Stimulated activated CD8-positive, alpha-beta memory T cell treated with anti-CD3 and anti-CD28 coated beads, Interleukin-15, amount 100 ng/mL, for 4 hours (primary cell): ENCODE measurements around the gene GAGE12E.
"Not testable (repeated sequence)": the region's sequence is repeated elsewhere in the genome, so short reads cannot be mapped to it uniquely, and the experiment has no call there.

Experiments
- DNase-seq, 2 donors: peaks; one replicate each; pipeline ENCODE4 v3.0.0-alpha.2; 2020; ENCODE audit warnings: low read depth in 2 of 2

The GAGE12E gene, protein sequence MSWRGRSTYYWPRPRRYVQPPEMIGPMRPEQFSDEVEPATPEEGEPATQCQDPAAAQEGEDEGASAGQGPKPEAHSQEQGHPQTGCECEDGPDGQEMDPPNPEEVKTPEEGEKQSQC

DNA sequence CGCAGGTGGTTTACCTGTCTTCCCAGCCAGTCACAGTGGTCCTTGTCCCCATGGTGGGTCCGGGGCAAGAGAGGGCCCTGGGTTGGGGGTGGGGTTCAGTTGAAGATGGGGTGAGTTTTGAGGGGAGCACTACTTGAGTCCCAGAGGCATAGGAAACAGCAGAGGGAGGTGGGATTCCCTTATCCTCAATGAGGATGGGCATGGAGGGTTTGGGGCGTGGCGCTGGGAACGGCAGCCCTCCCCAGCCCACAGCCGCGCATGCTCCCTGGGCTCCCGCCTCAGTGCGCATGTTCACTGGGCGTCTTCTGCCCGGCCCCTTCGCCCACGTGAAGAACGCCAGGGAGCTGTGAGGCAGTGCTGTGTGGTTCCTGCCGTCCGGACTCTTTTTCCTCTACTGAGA, at the start of gene GAGE12E:
Gene GAGE12E, plus strand, starts transcription at position 301 of the 400 bp plus-strand sequence. CDS start 1,155 bp downstream, outside the sequence.
- DNase-seq: not testable (repeated sequence)

DNA sequence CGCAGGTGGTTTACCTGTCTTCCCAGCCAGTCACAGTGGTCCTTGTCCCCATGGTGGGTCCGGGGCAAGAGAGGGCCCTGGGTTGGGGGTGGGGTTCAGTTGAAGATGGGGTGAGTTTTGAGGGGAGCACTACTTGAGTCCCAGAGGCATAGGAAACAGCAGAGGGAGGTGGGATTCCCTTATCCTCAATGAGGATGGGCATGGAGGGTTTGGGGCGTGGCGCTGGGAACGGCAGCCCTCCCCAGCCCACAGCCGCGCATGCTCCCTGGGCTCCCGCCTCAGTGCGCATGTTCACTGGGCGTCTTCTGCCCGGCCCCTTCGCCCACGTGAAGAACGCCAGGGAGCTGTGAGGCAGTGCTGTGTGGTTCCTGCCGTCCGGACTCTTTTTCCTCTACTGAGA, 19.2 kb upstream of the GAGE12E start, which contains the start of gene GAGE12C:
Gene GAGE12C, plus strand, starts transcription at position 301 of the 400 bp plus-strand sequence. CDS start 1,155 bp downstream, outside the sequence.
- DNase-seq: not testable (repeated sequence)

DNA sequence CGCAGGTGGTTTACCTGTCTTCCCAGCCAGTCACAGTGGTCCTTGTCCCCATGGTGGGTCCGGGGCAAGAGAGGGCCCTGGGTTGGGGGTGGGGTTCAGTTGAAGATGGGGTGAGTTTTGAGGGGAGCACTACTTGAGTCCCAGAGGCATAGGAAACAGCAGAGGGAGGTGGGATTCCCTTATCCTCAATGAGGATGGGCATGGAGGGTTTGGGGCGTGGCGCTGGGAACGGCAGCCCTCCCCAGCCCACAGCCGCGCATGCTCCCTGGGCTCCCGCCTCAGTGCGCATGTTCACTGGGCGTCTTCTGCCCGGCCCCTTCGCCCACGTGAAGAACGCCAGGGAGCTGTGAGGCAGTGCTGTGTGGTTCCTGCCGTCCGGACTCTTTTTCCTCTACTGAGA, 9.7 kb upstream of the GAGE12E start, which contains the start of gene GAGE12D:
Gene GAGE12D, plus strand, starts transcription at position 301 of the 400 bp plus-strand sequence. CDS start 1,155 bp downstream, outside the sequence.
- not testable (repeated sequence) for DNase-seq

DNA sequence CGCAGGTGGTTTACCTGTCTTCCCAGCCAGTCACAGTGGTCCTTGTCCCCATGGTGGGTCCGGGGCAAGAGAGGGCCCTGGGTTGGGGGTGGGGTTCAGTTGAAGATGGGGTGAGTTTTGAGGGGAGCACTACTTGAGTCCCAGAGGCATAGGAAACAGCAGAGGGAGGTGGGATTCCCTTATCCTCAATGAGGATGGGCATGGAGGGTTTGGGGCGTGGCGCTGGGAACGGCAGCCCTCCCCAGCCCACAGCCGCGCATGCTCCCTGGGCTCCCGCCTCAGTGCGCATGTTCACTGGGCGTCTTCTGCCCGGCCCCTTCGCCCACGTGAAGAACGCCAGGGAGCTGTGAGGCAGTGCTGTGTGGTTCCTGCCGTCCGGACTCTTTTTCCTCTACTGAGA, 9.5 kb downstream of the GAGE12E start, which contains the start of gene GAGE12F:
Gene GAGE12F, plus strand, starts transcription at position 301 of the 400 bp plus-strand sequence. CDS start 1,155 bp downstream, outside the sequence.
- DNase-seq: not testable (repeated sequence)

DNA sequence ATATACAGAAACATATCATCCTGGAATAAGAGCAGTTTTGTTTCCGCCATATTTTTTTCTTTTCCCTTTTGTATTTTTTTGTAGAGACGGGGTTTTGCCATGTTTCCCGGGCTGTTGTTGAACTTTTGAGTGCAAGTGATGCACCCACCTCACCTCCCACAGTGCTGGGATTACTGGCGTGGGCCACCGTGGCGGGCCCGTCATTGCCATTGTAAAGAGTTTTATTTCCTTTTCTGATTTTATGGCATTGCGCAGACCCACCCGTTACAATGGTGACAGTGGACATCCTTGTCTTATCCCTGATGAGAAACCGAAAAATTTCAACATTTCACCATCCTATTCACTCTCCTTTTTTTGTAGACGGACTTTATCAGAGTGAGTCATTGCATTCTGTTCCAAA, 17.6 kb downstream of the GAGE12E start:
- not testable (repeated sequence) for DNase-seq

DNA sequence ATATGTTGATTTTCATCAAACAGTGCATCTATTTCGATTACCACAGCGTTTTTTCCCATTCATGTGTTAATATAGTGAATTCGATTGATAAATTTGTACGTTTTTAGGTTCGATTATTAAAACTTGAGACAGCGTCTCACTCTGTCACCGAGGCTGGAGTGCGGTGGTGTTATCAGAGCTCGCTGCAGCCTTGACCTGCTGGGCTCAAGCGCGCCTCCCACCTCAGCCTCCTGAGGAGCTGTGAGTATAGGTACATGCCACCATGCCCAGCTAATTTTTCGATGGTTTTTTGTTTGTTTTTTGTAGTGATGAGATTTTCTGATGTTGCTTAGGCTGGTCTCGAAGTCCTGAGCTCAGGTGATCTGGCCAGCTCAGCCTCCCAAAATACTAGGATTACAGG, 18.1 kb downstream of the GAGE12E start:
- DNase-seq: not testable (repeated sequence)

DNA sequence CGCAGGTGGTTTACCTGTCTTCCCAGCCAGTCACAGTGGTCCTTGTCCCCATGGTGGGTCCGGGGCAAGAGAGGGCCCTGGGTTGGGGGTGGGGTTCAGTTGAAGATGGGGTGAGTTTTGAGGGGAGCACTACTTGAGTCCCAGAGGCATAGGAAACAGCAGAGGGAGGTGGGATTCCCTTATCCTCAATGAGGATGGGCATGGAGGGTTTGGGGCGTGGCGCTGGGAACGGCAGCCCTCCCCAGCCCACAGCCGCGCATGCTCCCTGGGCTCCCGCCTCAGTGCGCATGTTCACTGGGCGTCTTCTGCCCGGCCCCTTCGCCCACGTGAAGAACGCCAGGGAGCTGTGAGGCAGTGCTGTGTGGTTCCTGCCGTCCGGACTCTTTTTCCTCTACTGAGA, 19.0 kb downstream of the GAGE12E start, which contains the start of gene GAGE12G:
Gene GAGE12G, plus strand, starts transcription at position 301 of the 400 bp plus-strand sequence. CDS start 1,155 bp downstream, outside the sequence.
- not testable (repeated sequence) for DNase-seq

DNA sequence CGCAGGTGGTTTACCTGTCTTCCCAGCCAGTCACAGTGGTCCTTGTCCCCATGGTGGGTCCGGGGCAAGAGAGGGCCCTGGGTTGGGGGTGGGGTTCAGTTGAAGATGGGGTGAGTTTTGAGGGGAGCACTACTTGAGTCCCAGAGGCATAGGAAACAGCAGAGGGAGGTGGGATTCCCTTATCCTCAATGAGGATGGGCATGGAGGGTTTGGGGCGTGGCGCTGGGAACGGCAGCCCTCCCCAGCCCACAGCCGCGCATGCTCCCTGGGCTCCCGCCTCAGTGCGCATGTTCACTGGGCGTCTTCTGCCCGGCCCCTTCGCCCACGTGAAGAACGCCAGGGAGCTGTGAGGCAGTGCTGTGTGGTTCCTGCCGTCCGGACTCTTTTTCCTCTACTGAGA, 28.6 kb downstream of the GAGE12E start, which contains the start of gene GAGE12H:
Gene GAGE12H, plus strand, starts transcription at position 301 of the 400 bp plus-strand sequence. CDS start 1,155 bp downstream, outside the sequence.
- not testable (repeated sequence) for DNase-seq

DNA sequence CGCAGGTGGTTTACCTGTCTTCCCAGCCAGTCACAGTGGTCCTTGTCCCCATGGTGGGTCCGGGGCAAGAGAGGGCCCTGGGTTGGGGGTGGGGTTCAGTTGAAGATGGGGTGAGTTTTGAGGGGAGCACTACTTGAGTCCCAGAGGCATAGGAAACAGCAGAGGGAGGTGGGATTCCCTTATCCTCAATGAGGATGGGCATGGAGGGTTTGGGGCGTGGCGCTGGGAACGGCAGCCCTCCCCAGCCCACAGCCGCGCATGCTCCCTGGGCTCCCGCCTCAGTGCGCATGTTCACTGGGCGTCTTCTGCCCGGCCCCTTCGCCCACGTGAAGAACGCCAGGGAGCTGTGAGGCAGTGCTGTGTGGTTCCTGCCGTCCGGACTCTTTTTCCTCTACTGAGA, 38.1 kb downstream of the GAGE12E start, which contains the start of gene GAGE2A:
Gene GAGE2A, plus strand, starts transcription at position 301 of the 400 bp plus-strand sequence. CDS start 1,155 bp downstream, outside the sequence.
- not testable (repeated sequence) for DNase-seq

DNA sequence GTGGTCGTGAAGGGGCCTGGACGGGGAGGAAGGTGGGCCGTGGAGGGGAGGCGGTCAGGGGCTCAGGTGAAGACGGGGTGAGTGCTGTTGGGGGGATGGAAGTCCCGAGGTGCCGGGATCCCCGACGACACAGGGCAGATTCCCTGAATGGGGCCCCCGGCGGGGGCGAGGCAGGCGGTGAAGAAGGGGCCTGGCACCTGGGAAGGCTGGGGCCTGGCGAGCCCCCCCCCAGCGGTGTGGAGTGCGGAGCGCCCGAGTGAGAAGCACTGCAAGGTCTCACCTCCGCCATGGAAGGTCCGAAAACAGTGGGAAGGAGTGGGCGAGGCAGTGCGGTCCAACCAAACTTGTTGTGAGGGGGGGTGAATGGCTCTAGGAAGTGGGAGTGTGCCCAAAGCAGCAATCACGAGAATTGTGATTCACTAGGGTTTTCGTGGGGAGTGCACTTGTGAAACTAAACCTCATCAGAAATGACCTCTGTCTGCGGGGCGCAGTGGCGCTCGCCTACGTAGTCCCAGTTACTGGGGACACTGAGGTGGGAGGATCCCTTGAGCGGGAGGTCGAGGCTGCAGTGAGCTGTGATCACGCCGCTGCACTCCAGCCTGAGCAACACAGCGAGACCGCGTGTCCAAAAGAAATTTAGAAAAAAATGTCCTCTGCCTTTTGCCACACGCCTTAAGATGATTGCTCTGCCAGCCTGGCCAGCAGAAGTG, 38.8 kb downstream of the GAGE12E start:
- DNase-seq: not testable (repeated sequence)

DNA sequence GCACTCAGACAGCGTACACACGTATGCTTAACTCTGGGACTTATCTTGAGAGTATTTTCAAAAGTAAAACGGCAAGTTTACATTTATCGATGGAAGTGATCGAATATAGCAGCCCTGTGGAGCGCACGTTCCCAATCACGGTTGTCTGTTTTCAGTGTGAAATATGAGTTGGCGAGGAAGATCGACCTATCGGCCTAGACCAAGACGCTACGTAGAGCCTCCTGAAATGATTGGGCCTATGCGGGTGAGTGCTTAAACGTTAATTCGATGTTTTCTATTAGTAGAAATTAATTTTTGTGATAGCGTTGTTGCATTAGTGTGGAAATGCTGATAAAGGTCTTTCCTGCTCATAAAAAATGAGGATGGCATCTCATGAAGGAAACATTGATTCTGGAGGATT, 39.4 kb downstream of the GAGE12E start:
- DNase-seq: not testable (repeated sequence)

DNA sequence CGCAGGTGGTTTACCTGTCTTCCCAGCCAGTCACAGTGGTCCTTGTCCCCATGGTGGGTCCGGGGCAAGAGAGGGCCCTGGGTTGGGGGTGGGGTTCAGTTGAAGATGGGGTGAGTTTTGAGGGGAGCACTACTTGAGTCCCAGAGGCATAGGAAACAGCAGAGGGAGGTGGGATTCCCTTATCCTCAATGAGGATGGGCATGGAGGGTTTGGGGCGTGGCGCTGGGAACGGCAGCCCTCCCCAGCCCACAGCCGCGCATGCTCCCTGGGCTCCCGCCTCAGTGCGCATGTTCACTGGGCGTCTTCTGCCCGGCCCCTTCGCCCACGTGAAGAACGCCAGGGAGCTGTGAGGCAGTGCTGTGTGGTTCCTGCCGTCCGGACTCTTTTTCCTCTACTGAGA, 47.6 kb downstream of the GAGE12E start, which contains the start of gene GAGE1:
Gene GAGE1, plus strand, starts transcription at position 301 of the 400 bp plus-strand sequence. CDS start 1,155 bp downstream, outside the sequence.
- not testable (repeated sequence) for DNase-seq
